Caco-2 (cell line): ENCODE measurements around the gene NT5C1B. TPM values are rescaled to one million over a fixed set of nuclear protein-coding genes. Genes with fewer than 3 reads are reported as not detected.

Experiments
- BruUV-seq: library from RNA; stranded (reverse); fragments of 400-500 nt; replicated peaks from 2 replicates; lab custom pipeline; 2021; lab: Mats Ljungman, UMichigan
- CTCF ChIA-PET: fragments of 300-600 bp; sonication (Branson Sonifier 250); formaldehyde crosslinking; loops from one replicate; lab custom pipeline; 2022; ENCODE audit warnings: antibody characterized with exemption; lab: Charles Lee
- POLR2A ChIA-PET: fragments of 300-600 bp; sonication (Branson Sonifier 250); formaldehyde crosslinking; loops from one replicate; lab custom pipeline; 2022; ENCODE audit warnings: antibody characterized with exemption; lab: Charles Lee
- DNase-seq, 2 experiments: peaks; one replicate each; pipeline versions ENCODE4 v3.0.0 to v3.0.0-alpha.2; 2020 to 2022
- H3K27me3 ChIP-seq: replicated peaks from 2 replicates; pipeline ENCODE4 v1.6.0; 2011; ENCODE audit warnings: low read length; ENCODE audit not compliant: control insufficient read depth, insufficient read depth
- H3K36me3 ChIP-seq: 2 replicates; pipeline ENCODE4 v1.5.1; 2011; ENCODE audit warnings: low read length; ENCODE audit not compliant: control insufficient read depth, insufficient read depth
- H3K4me1 ChIP-seq: fragments of 250-450 bp; sonication (Bioruptor Pico); 2 replicates; pipeline ENCODE4 v1.5.1; 2020; ENCODE audit warnings: mild to moderate bottlenecking
- H3K4me3 ChIP-seq: 2 replicates; pipeline ENCODE4 v1.5.1; 2011; ENCODE audit warnings: low read depth, mild to moderate bottlenecking, control low read depth, low read length
- H3K9me3 ChIP-seq: fragments of 250-450 bp; sonication (Bioruptor Pico); 2 replicates; pipeline ENCODE4 v1.5.1; 2020; ENCODE audit warnings: mild to moderate bottlenecking, moderate library complexity
- H3K27ac Mint-ChIP-seq: one replicate; pipeline ENCODE4 v1.8.0; 2022; ENCODE audit warnings: mixed read lengths; ENCODE audit not compliant: unreplicated experiment
- H3K27me3 Mint-ChIP-seq: one replicate; pipeline ENCODE4 v1.8.0; 2022; ENCODE audit warnings: mixed read lengths; ENCODE audit not compliant: insufficient read depth, unreplicated experiment
- H3K36me3 Mint-ChIP-seq: one replicate; pipeline ENCODE4 v1.8.0; 2022; ENCODE audit warnings: mild to moderate bottlenecking, mixed read lengths; ENCODE audit not compliant: insufficient read depth, unreplicated experiment
- H3K4me1 Mint-ChIP-seq: one replicate; pipeline ENCODE4 v1.8.0; 2022; ENCODE audit warnings: low read depth, mixed read lengths; ENCODE audit not compliant: unreplicated experiment
- H3K4me3 Mint-ChIP-seq: one replicate; pipeline ENCODE4 v1.8.0; 2022; ENCODE audit warnings: mild to moderate bottlenecking, moderate library complexity, mixed read lengths; ENCODE audit not compliant: unreplicated experiment
- H3K9me3 Mint-ChIP-seq: one replicate; pipeline ENCODE4 v1.8.0; 2022; ENCODE audit warnings: mixed read lengths; ENCODE audit not compliant: unreplicated experiment
- CTCF ChIP-seq, 2 experiments: fragments of 200-600 bp in 1 of 2; IDR thresholded peaks; 1 replicate in 1 of 2; 2 replicates in 1 of 2; pipeline versions ENCODE4 v1.5.1 to v1.8.0; 2011 to 2022; ENCODE audit warnings: antibody characterized with exemption in 1 of 2, control low read depth in 1 of 2, inconsistent platforms in 1 of 2, low read depth in 1 of 2, low read length in 1 of 2, mild to moderate bottlenecking in 1 of 2, moderate library complexity in 1 of 2; ENCODE audit not compliant: insufficient read depth in 1 of 2, severe bottlenecking in 1 of 2, unreplicated experiment in 1 of 2
- intact Hi-C: fragments of 100-400 bp; cut with micrococcal nuclease; formaldehyde crosslinking; loops from one replicate; pipeline ENCODE4 v1.10.0; 2022; ENCODE audit not compliant: unreplicated experiment
- total RNA-seq: library from RNA; stranded (reverse); gene quantifications from 2 replicates; pipeline ENCODE4 v1.2.3, GENCODE V29; 2022

Gene NT5C1B
- total RNA-seq, 1 experiment from 2014 or later = not detected

GRCh38 chr2:18611184-18611583, 21.8 kb upstream of the NT5C1B start:
- intact Hi-C loops = no loop called here
- Histone ChIP-seq H3K27me3 (no peaks in the 10 kb centered on the region; the same call in 1 of the 2 replicates), H3K9me3 (no peaks in the 10 kb centered on the region), H3K36me3 (no peaks in the 10 kb centered on the region), H3K4me3 (no peak overlapping the region), H3K4me1 (no peaks in the 10 kb centered on the region)
- H3K4me1 Mint-ChIP-seq = no peaks in the 10 kb centered on the region
- BruUV-seq = no TSS peak
- H3K27me3 Mint-ChIP-seq = peaks cover 3% of the 10 kb centered on the region
- no peak overlapping the region for H3K4me3 Mint-ChIP-seq
- ChIA-PET POLR2A (no interaction called here), CTCF (no interaction called here)
- no peaks in the 10 kb centered on the region for H3K9me3 Mint-ChIP-seq
- no peak overlapping the region for H3K27ac Mint-ChIP-seq
- no peak for DNase-seq
- no peaks in the 10 kb centered on the region for H3K36me3 Mint-ChIP-seq
- no peak for TF ChIP-seq CTCF (IDR thresholded peaks at IDR 0.05; ENCODE audit: insufficient read depth in 1 of 2, low read depth in 1 of 2, low read length in 1 of 2, severe bottlenecking in 1 of 2, unreplicated experiment in 1 of 2)

- Mint-ChIP-seq H3K27ac (no peak overlapping the region), H3K36me3 (no peaks in the 10 kb centered on the region), H3K9me3 (no peaks in the 10 kb centered on the region), H3K4me3 (no peak overlapping the region), H3K27me3 (peaks cover 4% of the 10 kb centered on the region), H3K4me1 (no peaks in the 10 kb centered on the region)
- H3K4me1 ChIP-seq = no peaks in the 10 kb centered on the region
- no peaks in the 10 kb centered on the region for H3K9me3 ChIP-seq
- no peaks in the 10 kb centered on the region; the same call in 1 of the 2 replicates for H3K27me3 ChIP-seq
- intact Hi-C loops = no loop called here
- no peak for DNase-seq
- TF ChIP-seq CTCF (IDR thresholded peaks at IDR 0.05; ENCODE audit: insufficient read depth in 1 of 2, low read depth in 1 of 2, low read length in 1 of 2, severe bottlenecking in 1 of 2, unreplicated experiment in 1 of 2) = no peak
- no TSS peak for BruUV-seq
- H3K36me3 ChIP-seq = no peaks in the 10 kb centered on the region
- H3K4me3 ChIP-seq = no peak overlapping the region
- POLR2A ChIA-PET = no interaction called here
- CTCF ChIA-PET = no interaction called here
Measured at GRCh38 chr2:18610651-18611050, 21.3 kb upstream of the NT5C1B start.

- no peak overlapping the region for H3K4me3 Mint-ChIP-seq
- DNase-seq = no peak
- ChIA-PET POLR2A (no interaction called here), CTCF (no interaction called here)
- Histone ChIP-seq H3K4me1 (no peaks in the 10 kb centered on the region), H3K27me3 (no peaks in the 10 kb centered on the region; the same call in 1 of the 2 replicates), H3K36me3 (no peaks in the 10 kb centered on the region), H3K9me3 (no peaks in the 10 kb centered on the region), H3K4me3 (no peak overlapping the region)
- no peak overlapping the region for H3K27ac Mint-ChIP-seq
- H3K9me3 Mint-ChIP-seq = no peaks in the 10 kb centered on the region
- H3K4me1 Mint-ChIP-seq = no peaks in the 10 kb centered on the region
- H3K36me3 Mint-ChIP-seq = no peaks in the 10 kb centered on the region
- intact Hi-C loops = no loop called here
- peaks cover 5% of the 10 kb centered on the region for H3K27me3 Mint-ChIP-seq
- no TSS peak for BruUV-seq
- no peak for TF ChIP-seq CTCF (IDR thresholded peaks at IDR 0.05; ENCODE audit: insufficient read depth in 1 of 2, low read depth in 1 of 2, low read length in 1 of 2, severe bottlenecking in 1 of 2, unreplicated experiment in 1 of 2)
Measured at GRCh38 chr2:18610090-18610489, 20.7 kb upstream of the NT5C1B start.
